GM04503 (cell line): ENCODE measurements around the gene PPP2R5B.

ENCODE experiments used
- DNase-seq: peaks from one replicate; pipeline ENCODE4 v3.0.0-alpha.2; 2012; ENCODE audit warnings: low read depth

The PPP2R5B gene

DNA sequence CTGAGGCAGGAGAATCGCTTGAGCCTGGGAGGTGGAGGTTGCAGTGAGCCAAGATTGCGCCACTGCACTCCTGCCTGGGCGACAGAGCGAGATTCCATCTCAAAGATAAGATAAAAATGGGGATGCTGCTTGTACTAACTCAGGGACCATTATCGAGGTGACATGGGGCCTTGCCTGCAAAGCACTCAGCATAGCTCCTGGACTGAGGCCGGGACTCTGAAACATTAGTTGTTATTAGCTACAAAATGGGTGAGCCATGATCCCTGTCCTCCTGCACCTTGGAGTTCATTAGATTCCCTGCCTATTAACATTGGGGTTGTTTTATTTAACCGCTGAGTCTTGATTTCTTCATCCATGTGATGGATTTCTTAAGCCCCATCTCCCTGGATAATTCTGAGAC, 5.1 kb downstream of the PPP2R5B start:
- no peak for DNase-seq

DNA sequence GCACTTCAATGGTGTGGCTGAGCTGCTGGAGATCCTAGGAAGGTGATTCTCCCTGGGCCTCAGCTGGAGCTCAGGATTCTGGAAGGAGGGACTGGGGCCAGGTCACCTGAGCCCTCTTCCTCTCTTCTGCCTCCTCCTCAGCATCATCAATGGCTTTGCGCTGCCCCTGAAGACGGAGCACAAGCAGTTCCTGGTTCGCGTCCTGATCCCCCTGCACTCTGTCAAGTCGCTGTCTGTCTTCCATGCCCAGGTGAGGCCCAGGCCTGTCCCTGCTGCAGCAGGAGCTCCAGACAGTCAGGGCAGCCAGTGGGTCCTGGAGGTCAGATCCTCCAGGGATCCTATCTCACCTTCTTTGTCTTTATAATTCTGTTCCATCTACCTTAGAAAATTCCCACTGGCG, 5.9 kb downstream of the PPP2R5B start:
- DNase-seq = no peak

DNA sequence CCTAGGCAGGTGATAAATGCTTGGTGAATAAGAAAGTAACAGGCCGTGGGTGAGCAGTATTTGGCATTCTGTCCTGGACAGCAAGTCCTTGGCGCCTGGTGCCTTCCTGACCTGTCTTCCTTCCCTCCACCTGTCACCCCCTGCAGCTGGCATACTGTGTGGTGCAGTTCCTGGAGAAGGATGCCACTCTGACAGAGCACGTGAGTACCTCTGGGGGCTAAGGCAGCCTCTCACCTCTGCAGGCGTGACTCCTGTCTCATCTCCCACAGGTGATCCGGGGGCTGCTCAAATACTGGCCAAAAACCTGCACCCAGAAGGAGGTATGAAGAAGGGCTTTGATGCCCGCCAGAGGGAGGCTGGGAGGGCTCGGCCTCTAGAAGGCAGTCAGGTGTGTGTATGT, 6.8 kb downstream of the PPP2R5B start:
- DNase-seq = no peak

DNA sequence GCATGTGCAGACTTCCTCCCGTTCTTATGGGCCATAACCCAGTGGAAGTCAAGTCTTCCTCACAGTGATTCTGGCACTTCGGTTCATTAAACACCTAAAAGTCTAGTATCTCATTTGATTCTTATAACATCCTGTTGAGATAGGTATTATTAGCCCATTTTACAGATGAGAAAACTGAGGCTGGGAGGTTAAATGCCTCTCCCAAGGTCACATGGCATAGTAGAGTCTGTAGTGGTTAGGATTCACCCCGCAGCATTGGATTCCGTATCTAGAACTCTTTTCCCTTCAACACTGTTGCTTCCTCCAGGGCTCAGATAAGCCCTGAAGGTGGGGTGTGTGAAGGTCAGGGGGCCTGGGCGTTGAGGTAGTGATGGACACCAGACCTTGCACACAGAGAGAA, 7.8 kb downstream of the PPP2R5B start:
- DNase-seq = no peak

DNA sequence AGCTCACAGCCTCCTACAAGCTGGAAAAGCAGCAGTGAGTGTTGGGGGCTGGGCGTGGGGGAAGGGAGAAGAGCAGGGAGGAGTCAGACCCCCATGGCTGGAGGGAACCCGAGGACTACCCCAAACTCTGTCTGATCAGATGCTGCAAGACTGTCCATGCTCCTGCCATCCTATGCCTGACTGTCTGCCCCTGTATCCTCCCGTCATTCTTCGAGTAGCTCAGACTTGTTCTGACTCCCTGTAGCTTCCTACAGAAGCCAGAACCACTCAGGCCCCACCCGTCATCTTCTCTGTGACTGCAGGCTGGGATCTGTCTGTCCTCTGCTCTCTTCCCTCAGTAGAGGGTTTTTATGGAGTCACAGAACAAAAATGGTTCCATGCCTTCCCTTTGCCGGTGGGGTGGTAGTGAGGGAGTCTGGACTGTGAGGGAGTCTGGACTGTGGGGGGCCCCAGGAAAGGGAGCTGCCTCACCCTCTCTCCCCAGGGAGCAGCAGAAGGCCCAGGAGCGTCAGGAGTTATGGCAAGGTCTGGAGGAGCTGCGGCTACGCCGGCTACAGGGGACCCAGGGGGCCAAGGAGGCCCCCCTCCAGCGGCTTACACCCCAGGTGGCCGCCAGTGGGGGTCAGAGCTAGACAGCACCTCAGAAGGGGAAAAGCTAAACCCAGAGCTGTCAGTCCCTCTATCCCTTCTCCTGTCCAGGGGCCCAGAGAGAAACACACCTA, 8.9 kb downstream of the PPP2R5B start:
- no peak for DNase-seq

DNA sequence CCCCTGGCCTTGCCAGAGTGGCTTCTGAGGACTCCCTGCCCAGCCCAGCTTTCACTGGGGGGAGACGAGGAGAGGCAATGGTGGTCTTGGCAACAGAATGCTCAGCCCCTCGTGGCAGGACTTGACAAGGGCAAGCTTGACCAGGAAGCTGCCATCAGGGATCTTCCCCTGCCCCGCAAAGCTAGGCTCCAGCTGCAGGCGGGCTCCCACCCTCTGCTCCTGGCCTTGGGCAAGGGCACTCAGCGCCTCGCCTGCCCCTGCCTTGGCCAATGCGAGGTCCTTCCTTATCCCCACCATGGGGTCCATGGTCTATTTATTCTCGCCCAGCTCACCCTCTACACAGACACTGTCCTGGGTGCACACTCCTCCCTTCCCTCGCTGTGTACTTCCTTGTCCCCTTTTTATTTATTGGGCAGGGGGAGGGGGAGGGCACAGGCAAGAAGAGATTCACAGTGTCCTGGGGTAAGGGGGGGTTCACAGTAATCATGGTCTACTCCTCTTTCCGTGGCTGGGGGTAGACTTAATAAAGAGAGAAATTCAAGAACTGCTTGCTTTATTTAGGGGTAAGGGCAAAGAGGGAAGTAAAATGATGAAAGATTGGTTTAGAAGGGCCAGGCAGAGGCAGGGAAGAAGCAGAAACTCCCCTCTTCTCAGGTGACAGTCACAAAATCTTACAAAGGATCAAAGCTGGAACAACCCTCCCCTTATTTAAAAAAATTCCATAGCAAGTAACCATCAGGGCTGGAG, 9.6 kb downstream of the PPP2R5B start:
- DNase-seq = no peak

DNA sequence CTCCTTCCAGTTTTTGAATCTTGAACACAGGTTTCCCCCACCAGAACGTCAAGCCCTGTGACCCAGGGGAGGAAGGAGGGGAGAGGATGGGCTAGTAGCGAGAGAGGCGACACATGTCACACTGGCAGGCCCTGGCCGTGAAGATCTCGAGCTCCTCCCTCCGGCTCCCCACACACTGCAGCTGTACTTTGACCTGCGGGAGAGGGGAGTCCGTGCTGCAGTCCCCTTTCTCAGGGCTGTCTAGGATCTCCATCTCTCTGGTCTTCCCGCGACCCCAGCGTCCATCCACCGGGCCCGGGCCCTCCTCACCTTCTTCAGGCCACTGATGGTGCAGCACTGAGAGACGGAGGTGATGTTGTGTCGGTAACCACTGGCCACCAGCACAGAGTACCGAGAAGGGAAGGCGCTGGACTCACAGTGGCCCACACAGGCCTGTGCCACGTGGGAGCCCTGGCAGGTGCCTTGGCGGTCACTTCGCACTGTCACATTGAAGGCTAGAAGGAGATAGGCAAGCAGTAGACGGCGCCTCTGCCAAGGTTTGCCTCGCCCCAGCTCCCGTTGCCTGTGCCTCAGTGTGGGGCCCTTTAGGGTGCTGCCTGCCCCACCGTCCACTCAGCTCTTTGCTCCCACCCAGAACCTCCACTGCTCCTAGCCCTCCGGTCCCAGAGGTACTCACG, 10.3 kb downstream of the PPP2R5B start:
- no peak for DNase-seq

DNA sequence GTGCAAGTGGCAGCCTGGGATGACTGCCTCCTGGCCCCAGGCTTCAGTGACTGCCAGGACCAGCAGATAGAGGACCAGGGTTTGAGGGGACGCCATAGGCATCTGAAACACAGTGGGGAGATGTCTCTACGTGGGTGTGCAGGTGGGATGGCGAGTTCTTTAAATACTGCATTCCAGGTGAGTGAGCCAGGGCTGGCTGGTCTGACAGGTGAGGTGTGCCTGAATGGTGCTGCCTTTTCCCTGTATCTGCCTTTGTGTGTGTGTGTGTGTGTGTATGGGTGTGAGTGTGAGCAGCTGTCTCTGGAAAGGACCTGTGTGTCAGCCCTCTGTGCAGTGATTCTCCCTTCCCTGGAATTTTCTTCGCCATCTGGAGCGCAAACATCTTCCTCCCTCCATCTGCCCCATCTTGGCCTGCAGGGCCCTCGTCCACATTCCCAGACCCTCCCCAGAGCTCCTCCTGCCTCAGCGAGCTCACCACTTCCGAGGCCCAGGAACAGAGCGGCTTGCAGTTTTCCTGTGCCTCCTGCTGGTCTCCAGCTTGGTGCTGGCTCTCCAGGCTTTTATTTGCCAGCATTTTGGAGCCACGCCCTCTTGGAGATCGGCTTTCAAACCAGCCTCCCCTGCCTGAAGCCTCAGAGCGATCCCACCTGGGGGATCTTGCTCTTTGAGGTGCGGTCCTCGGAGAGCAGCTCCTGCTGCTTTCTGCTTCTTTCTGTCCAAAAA, 11.0 kb downstream of the PPP2R5B start, which contains the start of gene GPHA2:
GPHA2 (minus strand) TSS at position 535 of the 723 bp plus-strand sequence; CDS start at position 102, 433 bp downstream.
- no peak for DNase-seq

DNA sequence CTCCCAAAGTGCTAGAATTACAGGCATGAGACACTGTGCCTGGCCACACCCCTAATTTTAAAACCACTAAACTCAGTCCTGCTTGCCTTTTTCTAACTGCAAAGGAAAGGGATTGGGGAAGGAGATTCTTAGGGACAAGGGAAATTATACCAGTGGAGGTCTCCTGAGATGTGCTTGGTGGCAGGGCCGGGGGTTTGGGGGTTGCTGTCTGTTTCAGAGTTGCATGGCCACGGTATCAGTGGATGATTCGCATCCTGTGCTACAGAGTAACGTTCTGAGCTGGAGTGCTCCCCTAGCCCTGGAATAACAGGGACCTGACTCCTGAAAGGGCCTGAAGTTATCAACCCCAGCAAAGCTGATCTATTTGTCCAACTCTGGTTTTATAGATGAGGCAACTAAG, 12.1 kb downstream of the PPP2R5B start:
- no peak for DNase-seq

DNA sequence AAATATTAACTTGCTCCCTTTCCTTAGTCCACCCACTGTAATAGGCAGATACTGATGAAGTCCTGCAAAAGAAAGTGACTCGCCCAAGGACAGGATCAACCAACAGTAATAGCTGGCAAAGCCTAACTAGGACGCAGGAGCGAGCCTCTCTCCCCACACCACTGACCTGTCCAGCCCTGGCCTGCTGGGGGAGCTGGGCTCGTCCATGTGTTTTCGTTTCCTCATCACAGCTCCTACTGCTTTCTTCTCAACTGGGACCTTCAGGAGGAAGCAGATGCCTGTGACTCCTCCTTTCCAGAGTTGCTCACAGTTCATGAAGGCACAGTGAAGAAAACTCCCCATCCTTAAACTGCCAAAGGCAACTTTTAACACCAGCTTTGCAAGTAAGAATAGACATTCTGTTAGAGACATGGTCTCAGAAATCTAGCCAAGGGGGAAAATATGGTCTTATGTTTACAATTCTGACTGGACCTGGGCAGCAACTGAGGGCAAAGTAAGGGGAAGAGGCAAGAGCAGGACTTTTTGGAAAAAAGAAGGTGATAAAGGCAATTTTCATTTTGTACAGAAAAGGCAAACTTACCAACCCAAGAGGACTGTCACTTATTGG, 22.8 kb downstream of the PPP2R5B start:
- no peak for DNase-seq

DNA sequence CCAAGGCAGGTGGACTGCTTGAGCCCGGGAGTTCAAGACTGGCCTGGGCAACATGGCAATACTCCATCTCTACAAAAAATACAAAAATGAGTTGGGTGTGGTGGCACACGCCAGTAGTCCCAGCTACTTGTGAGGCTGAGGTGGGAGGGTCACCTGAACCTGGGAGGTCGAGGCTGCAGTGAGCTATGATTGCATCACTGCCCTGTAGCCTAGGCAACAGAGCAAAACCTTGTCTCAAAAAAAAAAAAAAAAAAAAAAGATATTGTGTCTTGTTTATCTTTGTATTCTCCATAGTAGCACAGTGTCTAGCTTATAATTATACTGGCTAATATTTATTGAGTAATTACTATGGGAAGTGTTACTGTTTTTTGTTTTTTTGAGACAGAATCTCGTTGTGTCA, 27.0 kb downstream of the PPP2R5B start:
- no peak for DNase-seq

DNA sequence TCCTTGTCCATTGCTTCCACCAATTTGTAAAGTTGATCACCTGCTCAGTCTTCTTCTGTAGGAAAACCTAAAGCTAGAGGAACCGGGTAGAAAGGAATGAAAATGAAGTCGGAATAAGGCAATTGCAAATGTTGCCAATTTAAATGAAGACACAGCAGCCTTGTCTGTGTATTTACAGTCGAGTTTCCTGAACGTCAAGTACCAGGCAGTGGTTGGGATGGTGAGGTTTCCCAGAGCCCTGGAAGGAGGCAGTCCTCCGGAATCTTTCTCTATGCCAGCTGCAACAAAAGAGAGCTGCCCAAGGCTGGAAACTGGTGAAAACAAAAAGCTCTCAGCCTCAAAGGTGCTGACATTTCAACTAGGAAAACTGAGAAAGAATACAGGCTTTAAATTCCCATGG, 29.7 kb downstream of the PPP2R5B start:
- DNase-seq = no peak

DNA sequence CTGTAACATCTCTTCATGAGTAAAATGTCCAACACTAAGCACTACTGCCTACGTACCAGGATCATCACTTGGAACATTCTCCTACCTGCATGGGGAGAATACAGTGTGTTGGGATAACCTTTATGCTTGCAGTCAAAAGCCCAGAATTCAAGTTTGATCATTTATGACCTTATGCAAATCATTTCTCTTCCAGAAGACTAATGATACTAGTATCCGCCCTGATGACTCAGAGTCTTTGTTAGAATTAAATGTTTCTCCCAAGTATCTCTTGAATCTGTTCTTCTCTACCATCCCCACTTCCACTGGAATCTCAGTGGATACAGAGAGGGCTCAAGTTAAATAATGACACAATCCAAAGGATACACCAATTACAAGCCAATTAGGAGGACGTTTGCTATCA, 35.0 kb downstream of the PPP2R5B start:
- DNase-seq = no peak

DNA sequence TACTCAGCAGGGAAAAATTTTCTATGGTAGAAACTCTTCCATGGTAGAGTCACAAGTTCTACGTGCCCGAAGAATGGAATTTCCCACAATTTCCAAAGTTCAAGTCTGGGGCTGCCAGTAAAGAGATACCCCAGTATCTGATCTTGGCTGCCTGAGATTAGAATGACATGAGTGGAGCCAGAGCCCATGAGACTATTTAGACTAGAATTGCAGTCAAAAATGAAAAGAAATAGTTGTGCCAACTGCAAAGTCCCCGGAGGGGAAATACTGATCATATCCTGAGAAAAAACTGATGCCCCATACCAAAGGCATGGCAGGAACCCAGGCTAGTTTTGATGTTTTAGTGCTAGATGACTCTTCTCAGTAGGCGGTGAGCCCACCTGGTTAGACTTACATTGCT, 36.2 kb downstream of the PPP2R5B start:
- DNase-seq = no peak

DNA sequence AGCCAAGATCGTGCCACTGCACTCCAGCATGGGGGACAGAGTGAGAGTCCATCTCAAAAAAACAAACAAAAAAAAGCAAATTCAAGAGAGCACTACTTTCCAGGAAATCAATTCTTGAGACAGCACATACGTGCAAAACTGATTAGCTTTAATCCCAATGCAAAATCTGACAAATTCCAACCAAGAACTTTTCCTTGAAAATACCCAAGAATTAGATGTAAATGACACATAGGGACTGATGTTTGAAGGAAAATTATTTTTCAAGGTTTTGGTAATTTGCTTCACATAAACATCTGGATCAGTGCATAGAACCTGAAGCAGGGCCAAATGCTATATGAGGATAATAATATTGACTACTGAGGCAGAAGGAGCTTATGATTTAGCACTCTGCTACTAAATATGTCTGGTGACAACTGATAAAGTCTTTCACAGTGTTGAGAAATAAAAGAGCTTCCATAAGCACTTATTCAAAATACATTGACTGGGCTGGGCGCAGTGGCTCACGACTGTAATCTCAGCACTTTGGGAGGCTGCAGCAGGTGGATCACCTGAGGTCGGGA, 38.7 kb downstream of the PPP2R5B start:
- no peak for DNase-seq

DNA sequence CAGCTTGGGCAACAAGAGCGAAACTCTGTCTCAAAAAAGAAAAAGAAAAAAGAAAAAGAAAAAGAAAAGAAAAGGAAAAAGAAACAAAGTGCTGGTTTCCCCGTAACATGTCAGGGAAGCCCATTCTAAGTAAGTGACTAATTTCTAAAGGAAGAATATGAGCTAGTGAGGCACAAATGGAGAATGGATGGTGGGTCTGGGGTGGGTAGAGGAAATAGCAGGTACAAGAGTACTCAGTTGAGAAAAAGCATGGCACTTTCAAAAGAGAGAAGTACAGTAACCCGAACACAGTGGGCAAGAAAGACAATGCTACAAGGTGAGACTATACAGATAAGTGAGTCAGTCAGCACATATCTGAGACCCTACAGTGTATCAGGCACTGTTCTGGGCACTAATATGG, 42.9 kb downstream of the PPP2R5B start:
- no peak for DNase-seq

DNA sequence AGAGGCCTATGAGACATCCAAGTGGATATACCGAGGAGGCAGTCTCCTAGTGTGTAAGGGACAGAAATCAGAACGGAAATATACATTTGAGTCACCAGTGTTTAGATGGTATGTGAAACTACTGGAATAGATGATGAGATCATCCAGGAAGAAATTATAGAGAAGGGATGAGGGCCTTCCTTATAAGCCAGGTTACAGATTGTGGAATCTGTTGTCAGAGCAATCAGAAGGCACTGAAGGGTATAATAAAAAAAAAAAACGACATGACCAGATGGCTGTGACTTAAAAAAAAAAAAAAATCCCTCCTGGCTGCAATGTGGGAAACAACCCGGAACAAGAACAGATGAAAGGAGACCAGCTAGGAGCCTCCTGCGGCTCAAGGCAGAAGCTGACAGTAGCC, 44.7 kb downstream of the PPP2R5B start:
- DNase-seq = no peak

DNA sequence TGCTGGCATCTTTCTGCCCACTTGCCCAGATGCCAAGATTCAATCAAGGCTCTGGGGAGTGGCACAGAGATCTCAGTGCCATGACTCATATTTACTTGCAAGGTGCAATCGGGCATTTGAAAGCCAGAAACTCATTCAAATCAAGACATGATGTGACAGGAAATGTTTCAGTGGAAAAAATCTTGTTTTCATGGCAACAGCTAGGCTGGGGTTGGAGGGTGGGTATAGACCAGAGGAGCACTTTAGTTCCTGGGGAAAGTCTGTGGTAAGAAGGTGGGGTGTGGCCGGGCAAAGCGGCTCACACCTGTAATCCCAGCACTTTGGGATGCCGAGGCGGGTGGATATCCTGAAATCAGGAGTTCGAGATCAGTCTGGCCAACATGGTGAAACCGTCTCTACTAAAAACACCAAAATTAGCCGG, 46.3 kb downstream of the PPP2R5B start:
- no peak for DNase-seq

DNA sequence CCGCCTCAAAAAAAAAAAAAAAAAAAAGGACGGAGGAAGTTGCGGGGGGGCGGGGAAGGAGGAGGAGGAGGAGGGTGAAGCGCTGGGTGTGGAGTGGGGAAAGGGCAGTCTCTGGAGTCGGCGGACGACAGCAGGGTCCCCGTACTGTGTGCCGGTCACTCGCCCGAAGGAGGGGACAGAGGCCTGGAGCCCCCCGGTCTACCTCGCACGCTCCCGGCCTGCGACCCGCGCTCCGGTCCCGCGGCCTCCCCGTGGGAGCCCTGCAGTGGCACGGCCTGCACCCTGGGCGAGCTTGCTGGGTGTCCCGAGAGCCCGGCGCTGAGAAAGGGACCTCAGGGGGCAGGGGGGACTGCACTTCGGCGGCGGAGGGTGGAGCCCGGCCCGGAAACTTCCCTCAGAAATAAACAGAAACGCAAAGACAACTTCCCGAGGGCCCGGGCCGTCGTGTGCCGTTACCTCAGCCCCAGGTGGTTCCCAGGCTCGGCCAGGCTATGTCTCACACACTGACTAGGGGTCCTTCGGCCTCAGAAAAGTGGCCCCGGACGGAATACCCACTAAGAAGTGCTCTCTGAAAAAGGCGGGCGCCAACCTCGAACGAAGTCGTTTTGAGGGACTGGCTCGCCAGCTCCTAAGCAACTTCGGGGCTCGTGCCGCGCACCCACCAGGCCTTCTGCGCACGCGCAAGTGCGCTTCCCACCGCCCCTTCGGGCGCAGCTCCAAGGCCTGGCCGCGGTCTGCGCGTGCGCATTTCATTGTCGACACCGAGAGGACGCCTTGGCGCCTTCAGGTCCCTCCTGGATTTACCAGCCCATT, 47.1 kb downstream of the PPP2R5B start, which contains the start of gene MAJIN:
MAJIN (minus strand) TSS at position 688 of the 813 bp plus-strand sequence. CDS start 12,703 bp downstream, outside the sequence.
- no peak for DNase-seq

DNA sequence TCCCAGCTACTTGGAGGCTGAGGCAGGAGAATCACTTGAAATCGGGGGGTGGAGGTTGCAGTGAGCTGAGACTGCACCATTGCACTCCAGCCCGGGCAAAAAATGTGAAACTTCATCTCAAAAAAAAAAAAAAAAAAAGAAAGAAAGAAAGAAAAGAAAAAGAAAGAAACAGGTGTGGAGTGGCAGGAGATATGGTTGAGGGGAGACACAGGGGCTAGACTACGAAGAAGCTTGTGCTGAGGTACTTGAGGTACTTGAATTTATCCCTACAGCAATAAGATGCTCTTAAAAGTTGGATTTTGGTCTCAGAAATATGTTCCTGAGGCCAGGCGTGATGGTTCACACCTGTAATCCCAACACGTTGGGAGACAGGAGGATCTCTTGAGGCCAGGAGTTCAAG, 49.6 kb downstream of the PPP2R5B start:
- no peak for DNase-seq

DNA sequence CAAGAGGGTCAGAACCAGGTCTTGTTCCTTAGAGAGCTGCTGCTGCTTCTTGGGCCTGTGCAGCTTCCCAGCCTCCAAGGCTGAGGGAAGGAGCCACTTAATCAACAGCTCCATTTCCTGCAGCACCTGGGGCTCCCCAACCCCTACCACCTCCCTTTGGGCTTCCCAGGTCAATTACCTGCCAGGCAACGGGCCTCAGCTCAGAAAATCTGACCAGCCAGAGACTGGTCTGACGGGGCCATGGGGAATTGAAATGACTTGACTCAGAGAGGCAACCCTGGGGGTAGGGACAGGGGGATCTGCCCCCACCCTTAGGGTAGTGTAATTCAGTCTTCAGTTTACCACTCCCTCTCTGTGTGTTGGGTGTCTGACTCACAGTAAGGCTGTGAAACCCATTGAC, 52.2 kb downstream of the PPP2R5B start:
- DNase-seq = no peak
